GM08714 (cell line): ENCODE measurements around the gene UGT1A3.

ENCODE experiments used
- H3K4me3 ChIP-seq: fragments of 200-500 bp; sonication (Bioruptor generic); 2 replicates; pipeline ENCODE4 v1.5.1; 2014; ENCODE audit warnings: mild to moderate bottlenecking, low read length, inconsistent platforms
- ZNF274 ChIP-seq: IDR thresholded peaks from 2 replicates; pipeline ENCODE4 v1.6.1; 2012; ENCODE audit warnings: mild to moderate bottlenecking, low read depth, low read length

The UGT1A3 gene

DNA sequence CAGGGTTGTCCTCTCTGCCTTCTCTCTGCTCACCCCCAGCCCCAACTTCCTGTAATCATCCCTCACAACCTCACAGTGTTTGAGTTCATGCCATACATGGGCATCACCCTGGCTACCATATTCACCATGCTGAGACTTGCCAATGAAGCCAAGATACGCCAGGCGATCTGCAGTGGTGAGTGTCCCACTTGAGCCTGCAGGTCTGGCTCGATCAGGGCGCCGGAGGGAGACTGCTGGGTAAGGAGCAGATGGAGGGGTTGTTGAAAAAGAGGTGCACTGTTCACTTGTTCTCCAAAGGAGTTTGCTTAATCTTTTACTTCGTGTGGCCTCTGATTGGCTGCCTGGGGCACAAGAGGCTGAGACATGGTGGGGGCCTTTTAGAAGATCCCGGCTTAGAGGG lies 63.9 kb downstream of the UGT1A3 start:
- H3K4me3 ChIP-seq, result no peak overlapping the region
- TF ChIP-seq ZNF274, result no peak

DNA sequence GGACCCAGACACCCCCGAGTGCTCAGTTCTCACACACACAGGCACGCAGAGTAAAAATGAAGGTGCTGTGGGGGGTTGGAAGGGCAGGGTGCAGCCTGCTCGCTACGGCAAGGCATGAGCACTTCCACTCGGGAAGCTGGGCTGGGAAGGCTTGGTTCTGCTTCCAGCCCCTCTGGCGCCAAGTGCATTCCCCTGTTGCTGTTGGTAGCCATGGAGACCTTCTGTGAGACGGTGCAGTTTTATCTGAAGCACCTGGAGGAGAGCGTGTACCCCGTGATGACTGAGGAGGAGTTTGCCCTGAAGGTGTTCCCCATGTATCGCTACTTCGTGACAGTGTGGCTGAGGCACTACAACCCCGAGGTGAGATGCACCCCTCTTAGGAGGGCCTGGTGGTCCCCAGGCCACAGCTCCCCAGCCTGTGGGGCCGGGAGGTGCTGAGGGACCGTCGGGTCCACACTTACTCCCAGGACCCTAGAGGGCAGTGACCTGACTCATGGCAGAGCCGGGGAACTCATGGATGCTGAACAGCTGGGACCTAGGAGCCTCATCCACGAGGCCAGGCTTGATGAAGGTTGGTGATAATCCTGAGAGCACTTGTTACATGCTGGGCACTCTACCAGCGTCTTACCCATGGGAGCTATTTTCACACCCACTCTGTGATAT lies 64.8 kb downstream of the UGT1A3 start:
- no peak overlapping the region for H3K4me3 ChIP-seq

DNA sequence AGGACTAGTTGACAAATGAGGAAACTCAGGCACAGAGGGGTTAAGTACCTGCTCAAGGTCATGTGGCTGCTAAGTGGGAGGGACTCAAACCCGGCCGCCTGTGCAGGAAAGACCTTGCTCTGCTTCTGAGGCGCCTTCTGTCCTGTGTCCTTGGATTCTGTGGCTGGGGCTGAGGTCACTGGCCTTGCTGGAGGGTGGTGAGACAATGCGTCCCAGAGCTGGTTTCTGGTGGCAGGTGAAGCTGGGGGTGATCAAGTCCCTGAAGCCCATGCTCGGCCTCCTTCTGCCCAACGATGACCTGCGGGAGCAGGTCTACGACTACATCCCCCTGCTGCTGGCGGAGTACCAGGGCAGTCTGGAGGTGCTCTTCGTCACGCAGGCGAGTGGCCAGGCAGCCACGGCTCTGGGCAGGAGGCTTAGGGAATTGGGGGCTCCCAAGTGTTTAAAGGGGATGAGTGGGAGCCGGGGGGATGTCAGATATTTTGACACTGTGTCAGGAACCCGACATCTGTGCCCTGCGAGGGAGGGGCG lies 65.4 kb downstream of the UGT1A3 start:
- H3K4me3 ChIP-seq, result no peak overlapping the region
- no peak for TF ChIP-seq ZNF274

More for the DNA sequence above, 64.8 kb downstream of the UGT1A3 start:
- TF ChIP-seq ZNF274, result no peak

DNA sequence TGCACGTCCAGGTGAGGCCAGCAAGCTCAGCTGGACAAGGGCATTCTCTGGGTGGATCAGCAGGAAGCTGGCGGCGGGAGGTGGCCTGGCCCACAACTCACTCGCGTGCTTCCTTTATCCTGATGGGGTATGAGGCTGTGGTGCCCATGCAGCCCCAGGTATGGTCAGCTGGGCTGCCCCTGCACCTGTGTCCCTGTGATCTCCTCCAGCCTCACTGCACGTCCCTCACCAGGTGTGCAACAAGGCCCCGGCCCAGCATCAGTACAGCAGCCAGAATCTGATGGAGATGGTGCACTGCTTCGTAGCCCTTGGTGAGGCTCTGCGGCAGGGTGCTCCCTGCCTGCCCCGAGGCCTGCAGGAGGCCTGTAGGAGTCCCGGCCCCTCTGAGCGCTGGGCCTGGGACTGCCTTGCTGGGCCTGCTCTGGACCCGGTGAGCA lies 66.9 kb downstream of the UGT1A3 start:
- H3K4me3 ChIP-seq, result no peak overlapping the region
- TF ChIP-seq ZNF274, result no peak

DNA sequence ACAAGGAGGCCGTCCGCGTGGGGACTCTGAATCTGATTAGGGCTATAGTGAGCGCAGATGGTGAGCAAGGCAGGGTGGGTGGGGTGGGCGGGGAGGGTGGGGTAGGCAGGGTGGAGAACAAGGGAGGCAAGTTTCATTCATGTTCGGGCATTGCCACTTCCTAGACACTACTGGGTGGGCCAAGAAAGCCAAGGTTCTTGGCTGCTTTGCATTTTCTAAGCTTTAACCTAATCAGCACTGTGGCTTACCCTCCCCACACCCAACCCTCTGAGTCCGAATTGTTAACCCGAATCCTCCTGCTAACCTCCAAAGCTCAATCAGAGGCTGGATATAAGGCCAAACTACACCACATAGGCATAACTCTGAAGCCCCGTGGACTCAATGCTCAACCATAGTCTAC lies 67.4 kb downstream of the UGT1A3 start:
- TF ChIP-seq ZNF274, result no peak
- no peak overlapping the region for H3K4me3 ChIP-seq

DNA sequence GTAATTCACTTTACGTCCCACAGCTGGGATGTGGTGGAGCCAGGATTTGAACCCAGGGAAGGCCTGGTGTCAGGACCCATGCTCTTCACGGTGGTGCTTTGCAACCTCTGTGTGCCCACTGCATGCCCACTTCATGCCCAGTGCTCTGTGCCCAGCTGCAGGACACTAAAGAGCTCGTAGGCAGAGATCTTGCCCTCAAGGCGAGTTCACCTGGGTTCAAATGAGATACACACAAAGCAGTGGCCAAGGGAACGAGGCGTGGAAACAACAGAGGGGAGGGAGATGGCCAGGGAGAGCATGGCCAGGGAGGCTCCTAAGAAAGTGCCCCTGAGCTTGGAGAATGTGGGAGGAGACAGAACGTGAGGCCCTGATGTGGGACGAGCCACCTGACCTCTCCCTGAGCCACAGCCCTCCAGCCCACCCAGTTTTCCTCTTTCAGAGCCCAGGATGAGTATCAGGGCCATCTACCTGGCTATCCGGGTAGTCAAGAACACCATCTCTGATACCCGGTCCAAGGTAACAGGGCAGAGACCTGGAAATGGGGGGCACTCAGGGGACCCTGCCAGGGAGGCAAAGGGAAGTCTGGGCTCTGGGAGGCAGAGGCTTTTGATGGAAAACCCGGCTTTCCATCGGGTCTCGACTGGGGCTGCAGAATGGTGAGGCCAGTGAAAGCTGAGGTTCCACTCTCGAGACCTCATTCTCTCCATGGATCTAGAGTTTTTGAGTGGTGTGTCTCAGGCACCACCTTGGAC lies 69.7 kb downstream of the UGT1A3 start:
- no peak overlapping the region for H3K4me3 ChIP-seq
- TF ChIP-seq ZNF274, result no peak

DNA sequence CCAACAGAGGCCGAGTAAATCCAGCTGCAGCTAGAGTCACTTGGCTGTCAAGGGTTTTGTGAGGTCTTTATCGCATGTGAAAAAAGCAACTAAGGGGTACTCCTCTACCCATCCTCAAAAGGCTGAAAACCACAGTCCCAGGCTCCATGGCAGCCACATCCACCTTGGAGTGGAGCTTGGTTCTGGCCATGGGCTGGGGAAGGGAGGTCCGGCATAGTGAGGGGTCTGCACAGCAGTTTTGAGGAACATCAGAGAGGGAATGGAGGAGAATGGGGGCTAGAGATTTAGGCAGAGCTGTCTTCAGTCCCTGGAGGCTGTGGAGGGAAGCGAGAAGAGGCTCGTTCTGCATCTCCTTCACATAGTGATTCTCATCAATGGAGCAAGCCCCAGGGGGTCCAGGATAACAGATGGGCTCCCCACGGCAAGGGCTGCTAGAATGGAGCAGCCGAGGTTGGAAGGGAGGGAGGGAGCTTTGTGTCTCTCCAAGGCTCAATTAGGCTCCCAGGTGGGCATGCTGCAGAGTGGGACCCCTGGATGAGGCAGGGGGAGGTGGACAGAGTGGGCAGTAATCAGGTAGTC lies 70.3 kb downstream of the UGT1A3 start:
- no peak for TF ChIP-seq ZNF274
- no peak overlapping the region for H3K4me3 ChIP-seq

DNA sequence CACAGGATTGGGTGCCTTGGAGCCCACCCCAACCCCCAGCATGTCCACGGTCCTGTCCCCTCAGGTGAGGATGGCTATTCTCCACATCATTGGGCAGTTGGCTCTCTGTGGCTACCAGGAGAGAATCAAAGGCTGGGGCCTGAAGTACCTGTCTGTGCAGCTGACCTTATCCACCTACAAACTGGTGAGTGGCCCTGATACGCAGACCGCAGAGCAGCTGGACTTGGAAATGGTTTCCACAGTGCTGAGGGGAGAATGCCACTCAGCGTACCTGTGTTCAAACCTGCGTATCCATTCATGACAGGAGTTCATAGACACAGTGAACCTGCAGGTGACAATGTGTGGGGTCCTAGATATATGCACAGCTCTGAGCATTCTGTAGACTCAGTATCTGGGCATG lies 70.9 kb downstream of the UGT1A3 start:
- H3K4me3 ChIP-seq, result no peak overlapping the region
- no peak for TF ChIP-seq ZNF274

DNA sequence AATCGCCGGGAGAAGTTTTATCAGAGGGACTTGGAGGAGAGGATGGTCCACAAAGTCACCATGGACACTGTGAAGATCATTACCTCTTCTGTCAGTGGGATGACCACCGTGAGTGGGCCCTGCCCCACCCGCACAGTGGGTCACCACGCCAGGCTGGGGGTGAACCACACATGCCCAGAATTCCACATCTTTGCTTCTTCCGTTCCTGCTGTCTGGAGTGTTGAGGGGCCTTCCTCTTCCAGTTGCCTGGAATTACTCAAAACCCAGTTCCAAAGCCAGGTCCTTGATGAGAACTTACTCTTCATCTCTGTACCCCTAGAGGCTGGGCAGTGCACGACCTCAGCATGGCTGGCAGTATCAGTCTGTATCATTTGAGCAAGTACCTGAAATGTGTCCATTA lies 71.4 kb downstream of the UGT1A3 start:
- TF ChIP-seq ZNF274, result no peak

DNA sequence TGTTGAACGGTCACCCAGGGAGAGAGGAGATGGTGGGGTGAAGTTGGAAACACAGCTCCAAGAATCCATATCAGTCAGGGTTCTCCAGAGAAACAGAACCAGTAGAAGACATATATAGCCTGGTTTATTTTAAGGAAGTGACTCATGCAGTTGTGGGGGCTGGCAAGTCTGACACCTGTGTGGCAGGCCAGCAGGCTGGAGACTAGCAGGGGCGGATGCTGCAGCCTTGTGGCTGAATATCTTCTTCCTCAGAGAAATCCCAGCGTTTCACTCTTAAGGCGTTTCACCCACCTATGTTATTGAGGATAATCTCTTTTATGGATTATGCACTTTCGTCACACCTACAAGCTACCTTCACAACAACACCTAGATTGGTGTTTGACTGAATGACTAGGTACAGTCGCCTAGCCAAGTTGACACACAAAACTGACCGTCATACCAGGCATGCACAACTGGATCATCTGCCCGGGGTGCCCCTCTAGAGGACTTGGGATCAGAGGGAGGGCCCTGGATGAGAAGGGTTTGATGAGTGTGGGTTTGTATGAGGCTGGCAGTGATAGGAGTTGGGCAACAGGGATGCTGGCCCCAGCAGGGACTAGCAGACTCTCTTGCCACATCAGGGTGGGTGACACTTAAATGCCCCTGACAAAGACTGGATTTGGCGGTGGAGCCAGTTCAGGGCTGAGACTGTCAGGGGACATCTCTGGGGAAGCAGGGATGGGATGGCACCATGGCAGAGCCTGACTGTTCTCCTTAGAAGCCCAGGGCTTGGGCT lies 72.7 kb downstream of the UGT1A3 start:
- TF ChIP-seq ZNF274, result no peak
- H3K4me3 ChIP-seq, result no peak overlapping the region

More for the DNA sequence above, 71.4 kb downstream of the UGT1A3 start:
- H3K4me3 ChIP-seq, result no peak overlapping the region

DNA sequence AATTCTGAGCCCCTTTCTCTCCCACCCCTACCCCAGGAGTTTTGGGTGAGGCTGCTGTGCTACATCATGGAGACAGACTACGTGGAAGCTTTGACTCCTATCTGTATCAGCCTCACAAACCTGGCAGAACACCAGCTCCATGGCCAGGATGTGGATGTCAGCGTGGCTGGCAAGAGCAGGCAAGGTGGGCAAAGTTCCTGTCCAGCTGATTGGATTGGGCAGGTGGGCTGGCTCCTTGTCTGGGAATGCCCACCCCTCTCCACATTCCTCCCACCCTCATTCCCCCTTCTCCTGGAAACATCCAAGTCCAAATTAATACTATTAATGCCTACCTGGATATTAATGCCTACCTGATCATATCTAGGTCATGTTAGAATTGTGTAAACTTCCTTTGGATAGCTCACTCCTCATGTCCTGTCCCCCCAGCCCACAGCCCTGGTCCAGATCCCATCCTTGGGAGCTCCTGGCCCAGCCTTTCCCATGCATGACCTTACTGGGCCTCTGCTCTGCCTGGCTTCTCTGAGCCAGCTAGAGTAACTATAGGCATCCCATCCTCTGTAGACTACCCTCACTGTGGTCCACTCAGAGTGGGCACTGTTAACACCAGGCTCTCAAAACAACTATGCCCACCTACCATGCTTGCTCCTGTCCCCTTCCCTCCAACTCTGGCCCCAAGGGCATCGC lies 73.4 kb downstream of the UGT1A3 start:
- no peak overlapping the region for H3K4me3 ChIP-seq
- no peak for TF ChIP-seq ZNF274

DNA sequence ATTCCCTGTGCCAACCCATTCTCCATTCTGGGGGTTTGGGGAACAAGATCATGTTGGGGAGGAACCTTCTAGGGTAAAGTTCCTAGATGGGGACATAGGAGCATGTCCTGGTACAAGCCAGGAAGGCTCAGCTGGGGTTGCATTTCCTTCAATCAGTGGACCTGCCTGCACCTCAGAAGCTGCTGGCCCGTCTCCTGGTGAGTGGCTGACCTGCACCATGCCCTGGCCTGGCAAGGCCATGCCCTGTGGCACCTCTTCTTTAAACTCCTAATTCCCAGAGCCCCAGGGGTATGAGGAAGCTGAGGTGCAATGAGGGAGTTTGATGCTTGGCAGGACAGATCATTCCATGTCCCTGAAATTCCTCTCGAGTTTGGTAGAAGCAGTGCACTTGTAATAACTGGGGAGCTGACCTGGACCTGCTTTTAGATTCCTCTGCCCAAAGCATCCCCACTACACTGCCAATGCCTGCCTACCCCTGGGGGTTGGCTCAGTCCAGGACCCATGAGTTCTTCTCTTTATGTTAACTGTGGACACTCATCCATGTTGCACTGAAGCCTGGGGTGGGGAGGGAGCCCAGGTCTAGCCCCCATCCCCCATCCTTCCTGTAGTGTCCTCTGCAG lies 74.6 kb downstream of the UGT1A3 start:
- no peak overlapping the region for H3K4me3 ChIP-seq
- no peak for TF ChIP-seq ZNF274

DNA sequence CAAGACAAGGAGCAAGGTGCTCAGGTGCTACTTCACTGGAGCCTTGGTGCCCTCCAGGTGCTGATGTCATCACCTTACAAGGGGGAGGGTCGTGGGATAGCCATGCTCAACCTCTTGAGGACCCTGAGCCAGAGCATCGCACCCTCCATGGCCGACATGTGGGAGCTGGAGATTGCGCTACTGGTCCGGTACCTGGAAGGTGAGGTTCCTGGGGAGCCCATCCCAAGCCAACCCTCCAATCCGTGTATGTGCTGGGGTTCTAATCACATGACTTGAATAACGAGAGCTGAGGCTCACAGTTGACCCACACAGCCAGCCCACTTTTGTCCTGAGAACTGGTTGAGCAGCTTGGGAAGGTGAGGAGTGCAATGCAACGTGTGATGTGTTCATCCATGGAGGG lies 75.2 kb downstream of the UGT1A3 start:
- no peak overlapping the region for H3K4me3 ChIP-seq
- TF ChIP-seq ZNF274, result no peak
